ENCODE results near the gene FA2H. TPM values are rescaled to one million over a fixed set of nuclear protein-coding genes. Genes with fewer than 3 reads are reported as not detected.

Gene FA2H
- total and polyA plus RNA-seq, 2 of the 13 experiments (the other 11 are each of a cell fraction or from before 2014, with no cell fraction given): 0.20 TPM; not detected in 1

GRCh38 chr16:74711938-74712337 lies 62.7 kb downstream of the FA2H start:
- intact Hi-C loops (cut with micrococcal nuclease; ENCODE audit: unreplicated experiment) (no loop called here), in situ Hi-C loops (cut with HindIII; ENCODE audit: extremely low pct_ligation_motif_present, low pct_unique_long_range_greater_than_20kb) (no loop called here)
- H3K9me3 ChIP-seq (ENCODE audit: low read length): no peaks in the 10 kb centered on the region
- H3K27ac ChIP-seq (ENCODE audit: extremely low read length, insufficient read depth, low read length): no peak overlapping the region
- H3K27me3 ChIP-seq (ENCODE audit: control insufficient read depth in 1 of 2, insufficient read depth in 2 of 2, low read length in 2 of 2): peaks cover 9 to 36% of the 10 kb centered on the region in 2 experiments; a peak in 3 of 5 replicates
- no peaks in the 10 kb centered on the region for H3K79me2 ChIP-seq (ENCODE audit: insufficient read depth, low read length)
- no peaks in the 10 kb centered on the region for H4K20me1 ChIP-seq (ENCODE audit: insufficient read depth, low read length)
- no peaks in the 10 kb centered on the region for H3K36me3 ChIP-seq (replicated peaks in 1 of 2; ENCODE audit: control insufficient read depth in 1 of 2, insufficient read depth in 2 of 2, low read length in 2 of 2)
- no peak overlapping the region for H3K4me3 ChIP-seq (replicated peaks in 1 of 3; ENCODE audit: insufficient read depth in 1 of 3, low read depth in 2 of 3, low read length in 3 of 3)
- no peak for DNase-seq (ENCODE audit: low spot score)
- H2AFZ ChIP-seq (ENCODE audit: low read length): no peak overlapping the region
- ChIA-PET POLR2A (interaction anchor here (1.4 kb wide), 1 partner anchor 13 kb away, joined by 5 read pairs; no protein-coding TSS in a partner anchor), CTCF (ENCODE audit: low intra/inter-chr PET ratio, low total read pairs) (no interaction called here)
- no peak for ATAC-seq
- 65% methylated on average over 12 of the region's 12 CpGs for WGBS (ENCODE audit: low lambda C conversion rate)
- H3K9ac ChIP-seq (ENCODE audit: insufficient read depth, low read depth, low read length): no peak overlapping the region
- peaks cover 10% of the 10 kb centered on the region for H3K4me1 ChIP-seq (ENCODE audit: insufficient read depth, low read length)
- no peak for FAIRE-seq
- TF ChIP-seq, protein P1, sequence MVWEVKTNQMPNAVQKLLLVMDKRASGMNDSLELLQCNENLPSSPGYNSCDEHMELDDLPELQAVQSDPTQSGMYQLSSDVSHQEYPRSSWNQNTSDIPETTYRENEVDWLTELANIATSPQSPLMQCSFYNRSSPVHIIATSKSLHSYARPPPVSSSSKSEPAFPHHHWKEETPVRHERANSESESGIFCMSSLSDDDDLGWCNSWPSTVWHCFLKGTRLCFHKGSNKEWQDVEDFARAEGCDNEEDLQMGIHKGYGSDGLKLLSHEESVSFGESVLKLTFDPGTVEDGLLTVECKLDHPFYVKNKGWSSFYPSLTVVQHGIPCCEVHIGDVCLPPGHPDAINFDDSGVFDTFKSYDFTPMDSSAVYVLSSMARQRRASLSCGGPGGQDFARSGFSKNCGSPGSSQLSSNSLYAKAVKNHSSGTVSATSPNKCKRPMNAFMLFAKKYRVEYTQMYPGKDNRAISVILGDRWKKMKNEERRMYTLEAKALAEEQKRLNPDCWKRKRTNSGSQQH (CRISPR knock-in tag; IDR thresholded peaks at IDR 0.05; ENCODE audit: low read depth): no peak
- TF ChIP-seq HNF1A (IDR thresholded peaks at IDR 0.05; ENCODE audit: low read depth): no peak
- TF ChIP-seq HNF1A (CRISPR knock-in tag; IDR thresholded peaks at IDR 0.05; ENCODE audit: borderline replicate concordance): no peak
- no peak for TF ChIP-seq ZFP36 (IDR thresholded peaks at IDR 0.05; ENCODE audit: borderline replicate concordance, low read depth, low read length, partially characterized antibody)
- no peak for TF ChIP-seq MAZ (IDR thresholded peaks at IDR 0.05; ENCODE audit: borderline replicate concordance, low read depth, low read length)
- TF ChIP-seq MAZ (CRISPR knock-in tag; IDR thresholded peaks at IDR 0.05; ENCODE audit: low read depth): no peak
- TF ChIP-seq CENPX (CRISPR knock-in tag; IDR thresholded peaks at IDR 0.05): no peak
- H3K4me2 ChIP-seq (ENCODE audit: low read depth, low read length): no peak overlapping the region
- BruUV-seq (replicated peaks): no TSS peak
